Glutamatergic neuron (in vitro differentiated cells): ENCODE data around the gene STAC2. TPM values are rescaled to one million over a fixed set of nuclear protein-coding genes. Genes with fewer than 3 reads are reported as not detected.
A peak's percentile ranks its signal among the peaks of the same experiment; 100 is the strongest.

Source experiments
- DNase-seq: peaks from one replicate; pipeline ENCODE4 v3.0.0; 2022
- H3K27ac Mint-ChIP-seq: one replicate; pipeline ENCODE4 v1.8.0; 2020; ENCODE audit warnings: mild to moderate bottlenecking, mixed read lengths, inconsistent platforms; ENCODE audit not compliant: unreplicated experiment
- H3K27me3 Mint-ChIP-seq: one replicate; pipeline ENCODE4 v1.8.0; 2020; ENCODE audit warnings: mild to moderate bottlenecking, moderate library complexity, mixed read lengths, inconsistent platforms; ENCODE audit not compliant: unreplicated experiment
- H3K36me3 Mint-ChIP-seq: one replicate; pipeline ENCODE4 v1.8.0; 2020; ENCODE audit warnings: mild to moderate bottlenecking, mixed read lengths, inconsistent platforms; ENCODE audit not compliant: unreplicated experiment
- H3K4me1 Mint-ChIP-seq: one replicate; pipeline ENCODE4 v1.8.0; 2020; ENCODE audit warnings: mild to moderate bottlenecking, low read depth, mixed read lengths, inconsistent platforms; ENCODE audit not compliant: unreplicated experiment
- H3K4me3 Mint-ChIP-seq: one replicate; pipeline ENCODE4 v1.8.0; 2020; ENCODE audit warnings: mild to moderate bottlenecking, mixed read lengths, inconsistent platforms; ENCODE audit not compliant: unreplicated experiment
- H3K9me3 Mint-ChIP-seq: one replicate; pipeline ENCODE4 v1.8.0; 2020; ENCODE audit warnings: mild to moderate bottlenecking, moderate library complexity, mixed read lengths, inconsistent platforms; ENCODE audit not compliant: unreplicated experiment
- total RNA-seq: library from RNA; stranded (reverse); fragmentation: NEBNext Ultra II Directional; extraction: Animal tissue kit (Norgen Biotek cat#: 25700); gene quantifications from one replicate; pipeline ENCODE4 v1.2.1, GENCODE V29; 2021; ENCODE audit not compliant: unreplicated experiment
- TF ChIP-seq, protein P1 (sequence below): fragments of 200-600 bp; sonication (generic); IDR thresholded peaks from one replicate; pipeline ENCODE4 v1.5.0; 2021; ENCODE audit not compliant: partially characterized antibody, unreplicated experiment

Gene STAC2
- total RNA-seq, 1 donor from 2014 or later = 1.8 TPM

GRCh38 chr17:39187152-39187830 is 38.5 kb downstream of the STAC2 start:
- H3K4me1 Mint-ChIP-seq = peaks cover 3% of the 10 kb centered on the region
- peaks cover 8% of the 10 kb centered on the region for H3K36me3 Mint-ChIP-seq
- TF ChIP-seq, protein P1, sequence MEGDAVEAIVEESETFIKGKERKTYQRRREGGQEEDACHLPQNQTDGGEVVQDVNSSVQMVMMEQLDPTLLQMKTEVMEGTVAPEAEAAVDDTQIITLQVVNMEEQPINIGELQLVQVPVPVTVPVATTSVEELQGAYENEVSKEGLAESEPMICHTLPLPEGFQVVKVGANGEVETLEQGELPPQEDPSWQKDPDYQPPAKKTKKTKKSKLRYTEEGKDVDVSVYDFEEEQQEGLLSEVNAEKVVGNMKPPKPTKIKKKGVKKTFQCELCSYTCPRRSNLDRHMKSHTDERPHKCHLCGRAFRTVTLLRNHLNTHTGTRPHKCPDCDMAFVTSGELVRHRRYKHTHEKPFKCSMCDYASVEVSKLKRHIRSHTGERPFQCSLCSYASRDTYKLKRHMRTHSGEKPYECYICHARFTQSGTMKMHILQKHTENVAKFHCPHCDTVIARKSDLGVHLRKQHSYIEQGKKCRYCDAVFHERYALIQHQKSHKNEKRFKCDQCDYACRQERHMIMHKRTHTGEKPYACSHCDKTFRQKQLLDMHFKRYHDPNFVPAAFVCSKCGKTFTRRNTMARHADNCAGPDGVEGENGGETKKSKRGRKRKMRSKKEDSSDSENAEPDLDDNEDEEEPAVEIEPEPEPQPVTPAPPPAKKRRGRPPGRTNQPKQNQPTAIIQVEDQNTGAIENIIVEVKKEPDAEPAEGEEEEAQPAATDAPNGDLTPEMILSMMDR = no peak
- no peak overlapping the region for H3K4me3 Mint-ChIP-seq
- DNase-seq = no peak
- peaks cover 2% of the 10 kb centered on the region for H3K27me3 Mint-ChIP-seq
- no peak overlapping the region for H3K27ac Mint-ChIP-seq
- no peaks in the 10 kb centered on the region for H3K9me3 Mint-ChIP-seq

DNA sequence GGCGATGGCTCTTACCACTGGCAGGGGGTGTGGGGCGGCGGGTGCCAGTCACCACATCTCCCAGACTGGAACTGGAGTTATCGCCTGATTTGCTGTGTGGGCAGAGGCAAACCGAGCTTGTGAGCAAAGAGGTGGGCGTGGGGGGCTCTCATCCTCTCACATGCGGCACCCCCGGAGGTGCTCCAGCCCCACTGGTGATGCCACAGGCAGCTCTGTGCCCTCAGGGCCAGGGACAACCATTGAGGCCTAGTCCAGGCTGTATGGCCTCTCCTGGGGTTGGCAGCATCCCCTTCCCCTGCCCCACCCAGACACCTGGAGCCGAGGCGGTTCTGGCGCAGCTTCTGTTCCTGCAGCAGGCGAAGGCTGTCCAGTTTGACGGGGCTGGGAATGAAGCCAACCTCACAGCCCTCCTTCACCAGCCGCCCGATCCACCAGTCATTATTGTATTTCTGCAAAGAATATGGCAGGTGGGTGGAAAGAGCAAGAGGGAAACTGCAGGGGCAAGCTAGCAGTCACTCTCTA is 39.2 kb downstream of the STAC2 start:
- no peak for DNase-seq
- Mint-ChIP-seq H3K27me3 (peaks cover 2% of the 10 kb centered on the region), H3K9me3 (no peaks in the 10 kb centered on the region), H3K36me3 (peaks cover 7% of the 10 kb centered on the region), H3K4me1 (no peaks in the 10 kb centered on the region), H3K4me3 (no peak overlapping the region), H3K27ac (no peak overlapping the region)
- TF ChIP-seq, protein P1 = no peak

- H3K27ac Mint-ChIP-seq = no peak overlapping the region
- no peaks in the 10 kb centered on the region for H3K9me3 Mint-ChIP-seq
- TF ChIP-seq, protein P1 = no peak
- no peak overlapping the region for H3K4me3 Mint-ChIP-seq
- H3K27me3 Mint-ChIP-seq = peaks cover 2% of the 10 kb centered on the region
- no peaks in the 10 kb centered on the region for H3K4me1 Mint-ChIP-seq
- peaks cover 7% of the 10 kb centered on the region for H3K36me3 Mint-ChIP-seq
- DNase-seq = no peak
Measured at GRCh38 chr17:39183720-39184119, 42.0 kb downstream of the STAC2 start.

DNA sequence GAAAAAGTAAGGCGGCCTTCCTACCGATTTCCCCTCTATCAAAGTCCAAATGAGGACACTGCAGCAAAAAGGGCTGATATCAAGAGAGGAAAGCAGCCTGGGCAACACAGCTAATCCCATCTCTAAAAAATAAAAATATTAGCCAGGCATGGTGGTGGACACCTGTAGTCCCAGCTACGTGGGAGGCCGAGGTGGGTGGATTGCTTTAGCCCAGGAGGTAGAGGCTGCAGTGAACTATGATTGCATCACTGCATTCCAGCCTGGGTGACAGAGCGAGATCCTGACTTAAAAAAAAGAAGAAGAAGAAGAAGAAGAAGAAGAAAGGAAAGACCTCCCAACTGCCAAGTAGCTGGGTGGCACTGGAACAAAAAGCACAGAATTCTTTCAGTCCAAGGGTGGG is 42.7 kb downstream of the STAC2 start:
- TF ChIP-seq, protein P1 = no peak
- Mint-ChIP-seq H3K4me1 (no peaks in the 10 kb centered on the region), H3K9me3 (no peaks in the 10 kb centered on the region), H3K36me3 (peaks cover 8% of the 10 kb centered on the region), H3K27me3 (peaks cover 2% of the 10 kb centered on the region), H3K27ac (peak overlapping the region; percentile 15), H3K4me3 (no peak overlapping the region)
- DNase-seq = no peak

DNA sequence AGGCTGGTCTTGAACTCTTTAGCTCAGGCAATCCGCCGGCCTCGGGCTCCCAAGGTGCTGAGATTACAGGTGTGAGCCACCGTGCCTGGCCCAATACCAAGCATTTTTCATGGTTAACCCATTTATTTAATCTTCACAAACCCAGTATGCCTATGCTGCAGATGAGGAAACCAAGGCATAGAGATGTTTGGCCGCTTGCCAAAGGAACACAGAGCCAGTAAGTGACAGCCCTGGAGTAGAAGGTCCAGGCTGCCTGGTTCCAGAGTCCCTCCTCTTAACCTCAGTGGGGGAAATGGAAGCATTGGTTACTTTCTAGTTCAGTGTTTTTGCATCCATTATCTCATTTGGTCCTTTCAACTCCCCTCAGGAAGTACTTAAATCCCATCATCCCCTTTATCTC is 44.4 kb downstream of the STAC2 start:
- H3K27me3 Mint-ChIP-seq = peaks cover 2% of the 10 kb centered on the region
- peaks cover 4% of the 10 kb centered on the region for H3K9me3 Mint-ChIP-seq
- H3K4me1 Mint-ChIP-seq = peaks cover under 1% of the 10 kb centered on the region
- DNase-seq = no peak
- no peak overlapping the region for H3K4me3 Mint-ChIP-seq
- no peak overlapping the region for H3K27ac Mint-ChIP-seq
- peaks cover 14% of the 10 kb centered on the region for H3K36me3 Mint-ChIP-seq
- TF ChIP-seq, protein P1 = no peak
